ENCODE measurements around the gene KATNB1.

The KATNB1 gene

DNA sequence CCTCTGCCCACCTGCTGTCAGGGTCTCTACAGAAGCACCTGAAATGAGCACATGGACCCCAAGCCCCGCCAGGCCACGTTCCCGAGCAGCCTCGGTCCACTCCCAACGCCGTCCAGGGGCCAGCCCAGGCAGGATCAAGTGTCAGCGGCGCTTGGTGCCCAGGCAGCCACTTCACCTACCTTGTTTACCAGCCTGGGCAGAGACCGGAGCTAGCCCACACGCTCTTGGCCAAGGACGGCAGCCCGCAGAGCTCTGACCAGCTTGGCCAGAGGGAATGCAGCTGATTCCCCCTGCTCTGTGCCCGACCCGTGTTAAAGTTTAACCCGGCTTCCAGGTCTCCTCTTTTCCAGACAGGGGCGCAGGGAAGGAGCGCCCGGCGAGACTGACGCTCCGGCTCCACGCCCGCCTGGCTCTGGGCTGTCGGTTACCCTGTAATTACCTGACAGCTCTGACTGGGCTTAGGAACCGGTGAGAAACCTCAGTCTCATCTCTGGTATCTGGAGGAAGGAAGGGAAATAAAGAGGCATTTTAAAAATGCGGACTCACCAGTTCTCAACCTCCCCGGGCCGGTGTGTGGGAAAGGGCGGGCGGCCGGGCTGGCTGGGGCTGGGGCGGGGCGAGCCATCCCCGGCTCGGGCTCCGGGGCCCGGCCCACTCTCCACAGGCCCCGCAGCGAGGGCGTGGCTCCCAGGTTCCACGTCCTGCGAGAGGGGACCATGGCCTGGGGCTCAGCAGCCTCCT is 62.1 kb downstream of the KATNB1 start:
- DNase-seq = no peak

GRCh38 chr16:57798267-57798810 is 62.8 kb downstream of the KATNB1 start:
- no peak for DNase-seq

DNA sequence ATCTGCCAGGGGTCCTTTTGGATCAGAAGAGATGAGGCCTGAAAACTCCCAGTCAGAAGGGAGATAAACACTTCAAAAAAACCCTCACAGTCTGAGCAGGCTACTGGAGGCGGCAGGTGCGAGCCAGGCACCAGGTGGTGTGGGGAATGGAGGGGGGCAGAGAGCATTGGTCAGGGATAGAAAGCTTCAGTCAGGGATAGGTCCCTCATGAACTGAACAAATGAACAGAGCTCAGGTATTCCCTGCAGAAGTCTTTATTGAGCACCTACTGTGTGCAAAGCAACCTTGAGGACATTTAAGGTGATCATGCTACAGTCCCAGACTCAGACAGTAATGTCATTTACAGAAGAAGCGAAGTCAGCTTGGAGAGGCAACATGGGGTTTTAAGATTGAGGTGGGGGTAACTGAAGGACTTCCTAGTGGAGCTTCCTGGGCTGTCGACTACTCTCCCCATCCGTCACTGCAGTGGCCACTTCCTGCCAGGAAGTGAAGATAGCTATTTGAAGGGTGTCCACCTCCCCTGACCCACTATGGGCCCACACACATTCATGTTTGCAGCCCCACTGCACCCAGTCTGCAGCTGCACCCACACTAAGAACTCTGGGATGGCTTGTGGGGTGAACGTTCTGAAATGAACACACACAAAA is 63.5 kb downstream of the KATNB1 start:
- no peak for DNase-seq

GRCh38 chr16:57799600-57800199 is 64.1 kb downstream of the KATNB1 start:
- no peak for DNase-seq

GRCh38 chr16:57800200-57801097 is 64.9 kb downstream of the KATNB1 start:
- DNase-seq = no peak

DNA sequence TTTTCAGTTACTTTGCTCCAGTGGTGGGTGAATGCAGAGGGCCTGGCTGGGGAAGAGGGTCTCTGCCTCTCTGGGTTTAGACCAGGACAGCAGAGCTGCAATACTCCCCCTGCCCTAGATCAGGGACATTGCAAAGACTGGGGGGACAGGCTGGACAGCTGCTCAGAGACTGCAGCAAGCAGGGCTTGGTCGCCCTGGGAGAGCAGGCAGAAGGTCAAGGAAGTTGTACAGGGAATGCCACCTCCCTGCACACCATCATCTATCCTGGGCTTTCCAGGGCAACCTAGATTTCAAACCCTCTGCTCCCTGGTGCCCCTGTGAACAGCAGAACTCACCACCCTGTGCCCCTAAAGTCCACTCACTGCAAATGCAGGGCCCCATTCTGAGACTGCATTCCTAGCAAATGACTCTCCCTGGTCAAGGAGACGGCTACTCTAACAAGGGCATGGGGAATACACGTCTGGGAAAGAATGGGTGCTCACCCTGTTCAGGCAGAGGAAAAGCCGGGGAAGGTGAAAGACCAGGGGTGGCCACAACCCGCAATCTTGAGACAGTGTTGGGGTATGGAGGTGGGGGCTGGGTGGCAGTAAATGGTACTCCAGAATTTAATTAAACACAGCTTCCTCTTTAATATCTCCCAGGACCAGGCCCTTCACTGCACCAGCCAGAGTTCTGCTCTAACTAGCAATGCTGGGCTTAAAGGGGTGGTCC is 65.7 kb downstream of the KATNB1 start:
- no peak for DNase-seq

DNA sequence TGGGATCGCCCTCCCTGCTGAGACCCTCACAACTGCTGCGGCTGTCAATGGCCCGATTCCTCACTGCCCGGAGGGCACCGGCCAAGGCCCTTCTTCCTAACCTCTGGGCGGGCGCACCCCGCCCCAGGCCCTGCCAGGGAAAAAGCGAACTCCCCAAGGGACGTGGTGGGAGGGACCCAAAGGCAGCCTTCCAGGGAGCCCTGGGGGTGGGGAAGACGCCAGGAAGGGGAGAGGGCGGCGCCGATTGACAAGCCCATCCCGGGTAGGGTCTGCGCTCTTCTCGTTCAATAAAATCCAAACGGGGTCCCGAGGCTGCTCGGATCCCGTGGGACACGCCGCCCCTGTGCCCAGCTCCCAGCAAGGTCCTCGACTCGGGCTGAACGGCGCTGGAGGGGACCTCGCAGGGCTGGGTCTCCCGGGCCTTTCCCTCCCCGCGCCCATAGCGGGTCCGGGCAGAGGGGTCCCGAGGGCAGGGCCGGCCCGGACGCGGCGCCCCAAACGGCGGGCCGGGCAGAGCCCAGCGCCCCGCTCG is 66.3 kb downstream of the KATNB1 start:
- DNase-seq = no peak

GRCh38 chr16:57802341-57803133 is 67.0 kb downstream of the KATNB1 start, which contains the start of gene KIFC3:
KIFC3 (minus strand) TSS chr16:57802491; CDS start chr16:57798243, 4,248 bp downstream.
- no peak for DNase-seq

GRCh38 chr16:57803134-57803990 is 67.8 kb downstream of the KATNB1 start:
- no peak for DNase-seq

DNA sequence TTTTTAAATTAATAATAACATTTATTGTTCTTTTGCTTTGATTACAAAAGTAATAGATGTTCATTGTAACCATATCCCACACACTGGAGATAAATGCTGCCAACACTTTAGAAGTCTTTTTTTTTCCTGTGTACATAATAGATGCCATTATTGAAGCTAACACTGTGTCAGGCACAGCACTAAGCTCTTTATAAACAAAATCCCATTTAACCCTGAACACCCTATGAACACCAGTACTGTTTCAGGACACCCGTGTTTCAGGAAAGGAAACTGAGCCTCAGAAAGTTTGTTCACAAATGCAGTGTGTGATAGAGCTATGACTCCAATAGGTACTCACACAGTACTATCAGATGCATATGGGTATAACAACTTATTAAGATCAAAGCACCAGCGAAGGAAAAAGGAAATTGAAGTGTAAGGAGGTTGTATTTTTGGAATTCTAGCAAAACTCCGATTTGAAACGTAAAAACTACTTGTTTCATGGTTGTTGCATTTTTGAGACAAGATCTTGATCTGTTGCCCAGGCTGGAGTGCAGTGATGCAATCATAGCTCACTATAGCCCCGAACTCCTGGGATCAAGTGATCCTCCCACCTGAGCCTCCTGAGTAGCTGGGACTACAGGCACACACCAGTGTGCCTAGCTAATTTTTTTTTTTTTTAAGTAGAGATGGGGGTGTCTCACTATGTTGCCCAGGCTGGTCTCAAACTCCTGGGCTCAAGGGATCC is 68.7 kb downstream of the KATNB1 start:
- DNase-seq = no peak

DNA sequence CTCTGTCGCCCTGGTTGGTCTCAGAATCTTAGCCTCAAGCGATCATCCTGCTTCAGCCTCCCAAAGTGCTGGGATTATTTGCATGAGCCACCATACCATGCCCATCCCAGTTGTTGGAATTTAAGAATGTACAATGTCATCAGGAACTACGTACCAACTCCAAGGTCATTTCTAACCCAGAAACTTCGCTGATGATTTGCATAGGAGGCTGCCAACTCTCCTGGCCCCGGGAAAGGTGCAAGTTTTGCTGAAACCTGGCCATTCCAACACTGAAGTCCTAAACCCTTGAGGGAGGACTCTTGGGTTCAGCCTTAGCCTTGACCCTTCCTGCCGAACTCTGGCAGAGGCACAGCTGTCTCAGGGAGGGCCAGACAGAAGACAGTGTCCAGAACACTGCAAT is 69.6 kb downstream of the KATNB1 start:
- DNase-seq = no peak

Measured in NCI-H187 treated with DMSO at 0.1 percent for 48 hours (cell line).